Measurements from ENCODE around the gene EXOC7.
"Not testable (repeated sequence)": the region's sequence is repeated elsewhere in the genome, so short reads cannot be mapped to it uniquely, and the experiment has no call there.

EXOC7 gene

GRCh38 chr17:76044475-76045007 lies 59.0 kb downstream of the EXOC7 start:
- not testable (repeated sequence) for DNase-seq (ENCODE audit: low read depth)

GRCh38 chr17:76042868-76043267 lies 60.7 kb downstream of the EXOC7 start:
- not testable (repeated sequence) for DNase-seq (ENCODE audit: low read depth)

GRCh38 chr17:76040376-76040775 lies 63.2 kb downstream of the EXOC7 start:
- no peak for DNase-seq (ENCODE audit: low read depth)

GRCh38 chr17:76039121-76039520 lies 64.5 kb downstream of the EXOC7 start:
- no peak for DNase-seq (ENCODE audit: low read depth)

DNA sequence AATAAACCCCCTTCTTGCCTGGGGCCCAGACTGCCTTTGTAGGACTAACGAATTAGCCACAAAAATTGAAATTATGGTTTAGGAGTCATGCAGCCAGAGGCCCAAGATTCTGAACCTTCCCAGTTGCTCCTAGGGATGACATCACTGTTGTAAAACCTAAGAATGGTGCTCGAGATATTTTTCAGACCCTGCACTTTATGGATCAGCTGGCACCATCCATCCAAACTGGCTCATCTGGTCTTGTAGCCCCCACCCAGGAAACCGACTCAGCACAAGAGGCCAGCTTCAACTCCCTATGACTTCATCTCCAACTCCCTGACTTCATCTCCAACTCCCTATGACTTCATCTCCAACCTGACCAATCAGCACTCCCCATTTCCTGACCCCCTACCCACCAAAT lies 65.5 kb downstream of the EXOC7 start:
- DNase-seq (ENCODE audit: low read depth) = no peak

DNA sequence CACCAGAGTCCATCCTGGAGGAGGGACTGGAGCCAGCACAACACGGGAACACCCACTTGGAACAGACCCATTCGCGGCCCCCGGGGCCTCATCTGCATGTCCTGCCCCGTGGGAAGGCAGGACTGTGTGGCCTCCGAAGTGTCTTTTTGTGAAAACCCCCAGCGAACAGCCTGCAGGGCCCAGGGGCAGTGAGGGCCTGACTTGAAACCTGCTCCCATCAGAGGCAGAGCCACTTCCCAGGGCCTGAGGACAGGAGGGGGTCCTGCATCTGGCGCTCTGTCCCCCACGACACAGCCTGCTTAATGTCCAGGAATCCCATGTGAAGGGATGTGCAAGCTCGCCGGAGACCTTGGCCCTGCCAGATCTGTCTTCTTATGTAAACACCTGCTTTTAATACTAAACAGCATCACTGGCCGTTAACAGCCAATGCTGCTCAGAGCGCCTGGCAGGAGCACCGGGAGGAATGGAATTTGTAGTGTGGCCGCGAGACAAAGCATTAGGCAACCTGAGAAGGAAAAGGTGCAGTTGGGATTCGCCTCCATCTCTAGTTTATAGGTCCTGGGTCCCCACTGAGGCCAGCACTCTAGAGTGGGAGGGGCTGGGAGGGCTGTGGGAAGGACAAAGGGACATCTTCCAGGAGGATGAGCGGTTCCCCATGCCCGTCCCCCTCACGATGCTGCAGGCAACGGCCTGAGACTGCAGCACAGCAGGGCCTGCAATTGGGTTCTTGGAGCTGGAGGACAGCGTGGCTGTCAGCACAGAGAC lies 66.9 kb downstream of the EXOC7 start:
- no peak for DNase-seq (ENCODE audit: low read depth)

DNA sequence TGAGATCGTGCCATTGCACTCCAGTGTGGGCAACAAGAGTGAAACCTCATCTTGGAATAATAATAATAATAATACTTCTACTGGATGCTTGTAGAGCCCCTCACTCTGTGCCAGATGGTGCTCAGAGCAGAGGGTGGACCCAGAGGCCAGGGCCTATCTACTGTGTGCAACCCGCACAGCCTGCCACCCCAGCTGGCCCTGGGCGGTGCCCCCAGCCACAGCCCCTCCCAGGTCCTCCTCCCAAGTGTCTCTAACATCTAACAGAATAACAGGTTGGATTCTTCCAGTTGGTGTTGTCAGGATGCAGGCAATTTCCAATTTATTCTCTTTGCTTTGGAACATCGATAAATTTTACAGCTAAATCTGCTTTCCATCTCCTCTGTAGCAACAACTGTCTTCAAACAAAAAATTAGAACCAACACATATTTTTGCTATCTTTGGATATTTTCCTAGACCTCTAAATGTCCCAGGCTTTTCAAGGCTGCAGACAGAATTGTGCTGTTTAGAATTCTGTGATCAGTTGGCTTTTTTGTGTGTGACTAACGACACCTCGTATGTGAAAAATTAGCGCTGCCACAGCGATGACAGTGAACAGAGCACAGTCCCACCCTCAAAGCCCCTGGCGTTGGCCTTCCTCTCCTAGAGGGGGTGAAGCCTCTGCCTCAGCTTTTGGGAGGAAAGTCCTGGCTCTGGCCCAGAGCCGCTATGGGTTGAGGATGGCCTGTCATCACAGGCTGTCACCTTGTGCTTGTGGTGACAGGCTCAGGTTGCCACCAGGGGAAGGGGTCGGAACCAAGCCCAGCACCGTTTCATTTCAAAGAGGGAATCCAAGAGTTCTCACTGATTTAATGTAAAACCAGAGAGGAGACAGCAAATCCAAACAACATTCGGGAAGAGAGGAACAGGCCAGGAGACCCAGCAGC lies 68.9 kb downstream of the EXOC7 start:
- DNase-seq (ENCODE audit: low read depth) = no peak

GRCh38 chr17:76033139-76033538 lies 70.4 kb downstream of the EXOC7 start:
- DNase-seq (ENCODE audit: low read depth) = no peak

DNA sequence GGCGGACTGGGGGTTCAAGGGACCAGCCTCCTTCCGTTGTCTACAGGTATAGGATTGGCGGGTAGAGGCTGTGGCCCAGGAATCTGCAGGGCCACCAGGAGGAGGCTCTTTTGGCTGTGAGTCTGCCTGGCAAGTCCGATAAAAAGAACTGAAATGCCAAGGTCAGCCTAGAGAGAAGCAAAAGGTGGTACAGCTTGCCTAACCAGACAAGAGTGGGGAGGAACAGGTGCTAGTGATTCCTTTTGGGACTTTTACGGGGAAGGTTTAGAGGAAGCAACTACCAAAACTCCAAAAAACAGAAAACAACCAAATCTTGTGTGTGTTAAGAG lies 70.8 kb downstream of the EXOC7 start:
- DNase-seq (ENCODE audit: low read depth) = no peak

- no peak for DNase-seq (ENCODE audit: low read depth)
Measured at GRCh38 chr17:76032073-76032779, 71.4 kb downstream of the EXOC7 start.
